Inflammatory macrophage treated with lipopolysaccharide for 4 hours (primary cell): ENCODE results near the gene ITM2C.

ENCODE experiments used
- DNase-seq: peaks from one replicate; pipeline ENCODE4 v3.0.0-alpha.2; 2020

ITM2C gene, protein sequence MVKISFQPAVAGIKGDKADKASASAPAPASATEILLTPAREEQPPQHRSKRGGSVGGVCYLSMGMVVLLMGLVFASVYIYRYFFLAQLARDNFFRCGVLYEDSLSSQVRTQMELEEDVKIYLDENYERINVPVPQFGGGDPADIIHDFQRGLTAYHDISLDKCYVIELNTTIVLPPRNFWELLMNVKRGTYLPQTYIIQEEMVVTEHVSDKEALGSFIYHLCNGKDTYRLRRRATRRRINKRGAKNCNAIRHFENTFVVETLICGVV

GRCh38 chr2:230864605-230865306 lies at the start of gene ITM2C:
Gene ITM2C (plus strand): TSS chr2:230864942. CDS start chr2:230865026, 84 bp downstream.
- DNase-seq = peak; percentile 31

DNA sequence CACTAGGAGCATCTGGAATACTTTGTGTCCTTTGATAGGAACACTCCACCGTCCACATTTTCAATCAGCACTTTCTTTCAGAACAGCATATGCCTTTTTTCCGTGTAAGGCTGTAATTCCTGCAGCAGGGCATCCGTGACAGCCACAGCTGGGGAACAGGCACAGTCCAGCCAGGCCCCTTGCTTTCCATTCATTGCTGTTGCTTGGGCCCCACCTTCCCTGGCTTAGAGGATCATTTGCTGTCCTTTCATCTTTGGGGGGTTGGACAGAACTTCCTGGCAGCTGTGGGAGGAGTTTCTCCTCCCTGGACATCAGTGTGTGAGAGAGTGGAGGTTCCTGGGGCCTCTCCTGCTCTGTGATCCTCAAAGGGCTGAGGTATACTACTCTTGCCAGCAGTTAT lies 49.7 kb upstream of the ITM2C start:
- no peak for DNase-seq

DNA sequence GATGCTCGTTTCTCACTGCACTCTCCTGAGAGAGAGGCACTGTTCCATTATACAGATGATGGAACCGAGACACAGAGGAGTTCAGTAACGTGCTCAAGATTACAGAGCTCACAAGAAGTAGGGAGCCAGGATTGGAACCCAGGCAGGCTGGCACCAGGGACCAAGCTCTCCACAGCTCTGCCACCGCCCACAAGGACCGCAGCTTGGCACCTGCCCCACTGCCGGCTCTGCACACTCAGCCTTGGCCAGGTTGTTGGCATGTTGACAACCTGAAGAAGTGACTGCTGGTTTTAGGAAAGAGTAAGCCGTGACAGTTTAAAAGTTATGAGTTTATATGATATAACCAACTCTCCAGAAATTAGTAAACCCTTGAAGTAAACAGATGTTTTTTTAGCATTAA lies 48.0 kb upstream of the ITM2C start:
- no peak for DNase-seq

GRCh38 chr2:230819433-230819832 lies 45.3 kb upstream of the ITM2C start:
- DNase-seq = no peak

DNA sequence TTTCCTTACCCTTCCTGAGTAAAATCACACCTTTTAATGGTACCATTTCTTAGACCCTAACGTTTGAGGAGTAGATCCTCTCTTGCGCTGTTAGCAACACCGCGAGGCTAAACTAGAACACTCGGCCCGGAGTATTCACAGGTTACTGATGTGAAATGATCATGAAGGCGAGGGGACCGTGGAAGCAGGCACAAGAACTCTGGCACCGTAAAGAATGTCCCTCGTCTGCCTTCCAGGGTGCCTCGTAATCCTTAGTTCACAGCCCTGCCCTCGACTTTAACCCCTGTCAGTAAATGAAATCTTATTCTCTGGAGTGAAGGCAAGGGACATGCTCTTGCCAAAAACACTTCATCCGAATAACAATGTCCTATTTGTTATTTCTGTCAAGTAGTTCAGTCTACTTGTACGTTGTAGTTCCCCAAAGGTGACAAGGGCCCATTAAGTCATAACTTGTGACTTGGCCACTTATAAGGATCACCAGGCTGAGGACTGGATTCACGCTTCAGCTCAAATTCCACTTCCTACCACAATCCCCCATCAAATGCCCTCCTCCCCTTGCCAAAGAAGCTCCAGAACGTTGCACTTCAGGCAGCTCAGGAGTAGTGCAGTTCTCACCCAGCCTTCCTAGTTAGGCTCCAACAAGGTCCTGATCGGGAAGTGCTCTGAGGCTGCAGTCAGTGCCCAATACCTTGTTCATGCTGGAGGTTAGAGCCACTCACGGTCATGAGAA lies 43.3 kb upstream of the ITM2C start:
- no peak for DNase-seq

- no peak for DNase-seq
Observed at GRCh38 chr2:230821991-230822520, 42.7 kb upstream of the ITM2C start.

- no peak for DNase-seq
Observed at GRCh38 chr2:230823264-230823964, 41.3 kb upstream of the ITM2C start.

DNA sequence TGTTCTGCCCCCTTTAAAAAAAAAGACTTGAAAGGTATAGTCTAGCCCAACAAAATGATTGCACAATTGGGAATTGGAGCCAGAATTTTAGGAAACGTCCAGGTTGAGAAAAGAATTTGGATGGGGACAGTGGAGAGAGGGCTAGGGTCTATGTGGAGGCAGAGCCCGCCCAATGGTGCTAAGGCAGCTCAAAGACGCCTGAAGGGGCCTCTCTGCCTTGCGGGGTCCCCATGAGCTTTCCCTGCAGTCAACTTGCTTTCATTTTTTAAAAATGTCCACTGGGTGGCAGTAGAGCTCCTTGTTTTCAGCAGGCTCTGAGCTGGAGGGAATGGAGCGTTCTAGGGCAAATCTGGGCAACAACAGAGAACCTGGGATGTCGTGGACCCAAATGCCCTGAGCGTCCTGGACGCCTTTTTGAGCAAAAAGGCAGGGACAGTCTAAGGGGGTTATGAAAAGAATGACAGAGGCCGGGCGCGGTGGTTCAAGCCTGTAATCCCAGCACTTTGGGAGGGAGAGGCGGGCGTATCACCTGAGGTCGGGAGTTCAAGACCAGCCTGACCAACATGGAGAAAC lies 40.2 kb upstream of the ITM2C start:
- peak; percentile 79 for DNase-seq

DNA sequence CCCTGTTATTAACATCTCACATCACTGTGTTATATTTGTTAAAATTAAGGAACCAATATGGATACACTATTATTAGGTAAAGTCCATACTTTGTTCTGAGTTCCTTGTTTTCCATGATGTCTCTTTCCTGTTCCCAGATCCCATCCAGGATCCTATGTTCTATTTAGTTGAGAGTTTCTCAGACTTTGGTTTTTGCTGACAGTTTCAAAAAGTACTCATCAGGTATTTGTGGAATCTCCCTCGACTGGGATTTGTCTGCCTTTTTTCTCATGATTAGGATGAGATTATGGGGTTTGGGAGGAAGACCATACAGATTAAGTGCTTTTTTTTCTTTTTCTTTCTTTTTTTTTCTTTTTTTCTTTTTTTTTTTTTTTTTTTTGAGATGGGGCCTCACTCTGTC lies 39.4 kb upstream of the ITM2C start:
- no peak for DNase-seq

- DNase-seq = no peak
Observed at GRCh38 chr2:230827774-230828271, 36.9 kb upstream of the ITM2C start.

DNA sequence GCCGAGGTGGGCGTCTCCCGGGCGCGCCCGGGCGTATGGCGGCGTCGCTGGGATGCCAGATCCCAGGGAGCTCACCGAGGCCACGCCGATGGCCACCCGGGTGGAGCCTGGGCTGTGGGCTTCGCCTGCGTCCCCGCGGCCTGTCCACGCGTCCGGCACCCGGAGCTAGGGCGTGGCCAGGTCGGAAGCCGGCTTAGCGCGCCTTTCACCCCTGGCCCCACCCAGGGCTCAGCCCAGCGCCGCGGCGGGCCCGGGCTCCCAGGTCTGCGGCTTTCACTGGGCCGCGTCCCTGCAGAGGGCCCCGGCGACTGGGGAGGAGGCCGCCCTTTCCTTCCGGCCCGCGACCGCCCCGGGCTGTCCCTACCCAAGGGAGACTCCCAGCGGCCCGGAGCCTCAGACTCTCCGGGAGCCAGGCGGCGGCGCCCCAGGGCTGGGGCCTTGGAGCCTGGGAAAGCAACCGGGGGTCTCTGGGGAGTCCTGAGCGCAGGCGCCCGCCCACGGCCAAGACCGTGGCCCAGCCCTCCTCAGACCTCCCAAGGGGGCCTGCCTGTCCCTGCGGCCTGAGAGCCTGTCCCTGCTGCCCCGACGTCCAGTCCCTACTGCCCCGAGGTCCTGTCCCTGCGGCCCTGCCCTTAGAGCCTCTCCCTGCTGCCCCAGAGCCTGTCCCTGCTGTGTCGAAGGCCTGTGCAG lies 36.3 kb upstream of the ITM2C start:
- DNase-seq = peak; percentile 11

- DNase-seq = no peak
Observed at GRCh38 chr2:230829293-230829692, 35.4 kb upstream of the ITM2C start.

GRCh38 chr2:230829959-230830358 lies 34.8 kb upstream of the ITM2C start:
- DNase-seq = no peak

DNA sequence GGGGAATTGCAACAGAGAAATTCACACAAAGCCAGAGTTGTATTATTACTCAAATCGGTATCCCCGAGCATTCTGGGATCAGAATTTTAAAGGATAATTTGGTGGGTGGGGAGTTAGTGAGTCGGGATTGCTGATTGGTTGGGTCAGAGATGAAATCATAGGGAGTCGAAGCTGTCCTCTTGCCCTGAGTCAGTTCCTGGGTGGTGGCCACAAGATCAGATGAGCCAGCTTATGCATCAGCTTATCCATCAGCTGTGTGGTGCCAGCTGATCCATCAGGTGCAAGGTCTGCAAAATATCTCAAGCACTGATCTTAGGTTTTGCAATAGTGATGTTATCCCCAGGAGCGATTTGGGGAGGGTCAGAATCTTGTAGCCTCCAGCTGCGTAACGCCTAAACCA lies 34.3 kb upstream of the ITM2C start:
- peak; percentile 14 for DNase-seq

DNA sequence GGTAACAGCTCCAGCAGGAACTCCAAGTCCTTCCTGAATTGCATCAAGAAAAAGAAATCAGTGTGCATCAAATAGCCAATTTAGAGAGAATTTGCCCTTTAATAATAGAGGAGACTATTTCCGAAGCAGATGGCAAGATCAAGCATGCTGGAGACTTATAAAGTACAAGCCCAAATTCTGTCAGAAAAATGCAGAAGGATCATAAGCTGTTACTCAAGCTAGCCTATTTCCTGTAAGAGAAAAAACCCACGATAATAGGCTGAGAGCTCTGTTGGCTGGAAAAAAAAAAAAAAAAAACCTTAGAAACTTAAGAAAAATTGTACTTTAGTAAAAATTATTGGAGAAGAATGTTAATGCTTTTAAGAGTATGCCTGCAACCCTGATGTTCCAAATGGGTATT lies 24.4 kb upstream of the ITM2C start:
- DNase-seq = peak; percentile 18

- DNase-seq = no peak
Observed at GRCh38 chr2:230842473-230842872, 22.3 kb upstream of the ITM2C start.

DNA sequence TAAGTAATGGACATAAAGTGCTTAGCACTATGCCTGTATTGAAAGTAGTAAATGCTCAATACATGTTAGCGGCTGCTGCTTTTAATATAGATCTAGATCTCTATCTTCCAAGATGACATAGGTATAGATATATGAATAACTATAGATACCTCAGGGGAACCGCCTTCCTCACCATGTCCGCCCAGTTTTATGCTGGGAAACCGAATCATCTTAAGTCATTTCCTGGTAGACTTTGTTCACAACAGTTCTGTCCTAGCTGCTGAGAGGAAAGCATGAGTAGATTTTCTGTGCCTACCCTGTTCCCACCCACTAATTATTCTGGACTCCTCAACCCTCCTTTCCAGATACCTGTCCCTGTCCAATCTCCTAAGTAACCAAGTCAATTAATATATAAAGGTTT lies 21.6 kb upstream of the ITM2C start:
- DNase-seq = no peak

DNA sequence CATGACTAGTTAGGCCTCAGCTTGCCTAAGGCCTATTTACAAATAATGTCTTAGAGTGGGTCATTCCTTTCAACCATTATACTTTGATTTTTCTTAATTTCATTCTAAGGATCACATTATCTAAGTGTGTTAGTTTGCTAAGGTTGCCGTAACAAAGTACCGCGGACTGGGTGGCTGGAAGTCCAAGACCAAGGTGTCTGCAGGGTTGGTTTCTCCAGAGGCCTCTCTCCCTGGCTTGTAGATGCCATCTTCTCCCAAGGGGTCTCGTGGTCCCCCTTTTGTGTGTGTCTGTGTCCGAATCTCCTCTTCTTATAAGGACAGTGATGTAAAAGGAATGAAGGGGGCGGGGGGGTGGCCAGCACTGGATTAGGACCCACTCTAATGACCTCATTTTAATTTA lies 18.4 kb upstream of the ITM2C start:
- no peak for DNase-seq

DNA sequence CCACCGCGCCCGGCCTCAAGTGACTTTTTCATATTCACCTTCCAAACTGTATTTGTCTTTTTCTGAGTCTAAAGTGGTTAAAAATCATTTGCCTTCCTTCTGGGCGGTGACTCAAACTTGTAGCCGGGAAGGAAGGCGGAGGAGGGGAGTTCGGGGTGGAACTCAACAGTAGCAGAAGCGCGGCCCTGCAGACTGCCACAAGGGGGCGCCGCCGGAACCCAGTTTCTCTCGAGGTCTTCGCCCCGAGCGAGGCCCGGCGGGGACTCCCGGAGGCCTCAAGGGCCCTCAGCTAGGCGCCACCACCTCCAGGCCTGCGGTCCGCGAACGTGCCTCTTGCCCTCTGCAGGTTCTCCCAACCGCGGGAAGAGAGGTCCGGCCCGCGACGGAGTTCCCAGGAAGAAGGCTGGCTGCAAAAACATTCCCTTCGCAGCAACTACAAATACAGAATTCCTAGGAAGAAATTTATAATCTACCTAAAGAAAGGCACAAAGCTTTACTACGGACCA lies 16.8 kb upstream of the ITM2C start:
- DNase-seq = peak; percentile 86

DNA sequence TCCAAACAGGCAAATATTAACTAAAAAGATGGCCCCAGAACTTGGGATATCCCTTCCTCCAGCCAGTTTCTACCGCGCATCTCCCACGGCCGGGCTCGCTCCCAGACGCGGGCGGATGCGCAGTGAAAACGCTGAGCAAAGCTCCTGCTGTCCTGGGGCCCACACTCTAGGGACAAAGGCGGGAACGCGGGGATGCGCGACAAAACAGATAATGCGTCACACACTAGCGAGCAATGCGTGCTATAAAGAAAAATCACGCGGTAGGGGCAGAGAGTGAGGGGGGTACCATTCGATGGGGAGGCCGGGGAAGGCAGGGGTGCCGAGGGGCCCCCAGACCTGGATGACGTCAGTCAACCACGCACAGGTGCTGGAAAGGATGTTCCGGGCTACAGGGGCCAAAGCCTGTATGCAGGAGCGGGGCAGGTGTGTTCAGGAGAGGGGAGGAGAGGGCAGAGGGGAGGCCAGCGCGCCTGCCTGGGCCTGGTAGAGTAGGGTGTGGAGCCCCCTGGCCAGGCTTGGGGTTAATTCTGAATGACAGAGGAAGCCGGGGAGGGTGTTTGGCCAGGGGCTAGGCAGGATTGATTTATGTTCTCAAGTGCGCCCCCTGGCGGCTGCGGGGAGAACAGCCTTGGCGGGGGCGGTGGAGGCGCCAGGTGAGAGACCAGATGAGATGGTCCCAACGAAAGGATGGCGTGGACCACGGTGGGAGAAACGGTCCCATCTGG lies 14.9 kb upstream of the ITM2C start:
- DNase-seq = peak; percentile 40

- DNase-seq = no peak
Observed at GRCh38 chr2:230850358-230850658, 14.4 kb upstream of the ITM2C start.
